Body of pancreas (tissue), 4 donors: Measurements from ENCODE around the gene MERTK.
"Not testable (repeated sequence)": the region's sequence is repeated elsewhere in the genome, so short reads cannot be mapped to it uniquely, and the experiment has no call there.

ENCODE experiments used
- POLR2A ChIP-seq, 3 donors: fragments of 450-650 bp; IDR thresholded peaks; one replicate each; pipeline ENCODE4 v1.6.1; 2016; ENCODE audit warnings: antibody characterized with exemption in 3 of 3, mild to moderate bottlenecking in 2 of 3
- TF ChIP-seq, protein P1 (sequence below), 7 experiments: fragments of 450-650 bp in 4 of 7; fragments of 200-600 bp in 3 of 7; sonication (generic) in 3 of 7; IDR thresholded peaks; one replicate each; pipeline ENCODE4 v1.5.1; 2016 to 2019; ENCODE audit warnings: antibody characterized with exemption in 7 of 7

GRCh38 chr2:111865124-111865523 is 33.3 kb upstream of the MERTK start:
- TF ChIP-seq, protein P1, sequence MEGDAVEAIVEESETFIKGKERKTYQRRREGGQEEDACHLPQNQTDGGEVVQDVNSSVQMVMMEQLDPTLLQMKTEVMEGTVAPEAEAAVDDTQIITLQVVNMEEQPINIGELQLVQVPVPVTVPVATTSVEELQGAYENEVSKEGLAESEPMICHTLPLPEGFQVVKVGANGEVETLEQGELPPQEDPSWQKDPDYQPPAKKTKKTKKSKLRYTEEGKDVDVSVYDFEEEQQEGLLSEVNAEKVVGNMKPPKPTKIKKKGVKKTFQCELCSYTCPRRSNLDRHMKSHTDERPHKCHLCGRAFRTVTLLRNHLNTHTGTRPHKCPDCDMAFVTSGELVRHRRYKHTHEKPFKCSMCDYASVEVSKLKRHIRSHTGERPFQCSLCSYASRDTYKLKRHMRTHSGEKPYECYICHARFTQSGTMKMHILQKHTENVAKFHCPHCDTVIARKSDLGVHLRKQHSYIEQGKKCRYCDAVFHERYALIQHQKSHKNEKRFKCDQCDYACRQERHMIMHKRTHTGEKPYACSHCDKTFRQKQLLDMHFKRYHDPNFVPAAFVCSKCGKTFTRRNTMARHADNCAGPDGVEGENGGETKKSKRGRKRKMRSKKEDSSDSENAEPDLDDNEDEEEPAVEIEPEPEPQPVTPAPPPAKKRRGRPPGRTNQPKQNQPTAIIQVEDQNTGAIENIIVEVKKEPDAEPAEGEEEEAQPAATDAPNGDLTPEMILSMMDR (IDR thresholded peaks at IDR 0.05): not testable (repeated sequence)
- TF ChIP-seq POLR2A (IDR thresholded peaks at IDR 0.05): not testable (repeated sequence)
